H1 (cell line): ENCODE results near the gene SCGB3A1. TPM values are rescaled to one million over a fixed set of nuclear protein-coding genes. Genes with fewer than 3 reads are reported as not detected.

ENCODE experiments used
- JUN ChIP-seq: IDR thresholded peaks from 2 replicates; pipeline ENCODE4 v1.6.1; 2011; ENCODE audit warnings: low read depth, mild to moderate bottlenecking, improper control_type of control experiment, low read length
- polyA plus RNA-seq, 7 experiments: library from polyadenylated mRNA; depleted of rRNA in 3 of 7; stranded (reverse) in 5 of 7; unstranded in 2 of 7; fragments of >200 nt in 5 of 7; fragments of 200-250 nt in 2 of 7; gene quantifications; 1 replicate in 5 of 7; 2 replicates in 1 of 7; 4 replicates in 1 of 7; pipeline versions ENCODE4 v1.2.1 to v1.2.3, GENCODE V29; 2011 to 2013; ENCODE audit warnings: missing spikeins in 2 of 7, mixed read lengths in 2 of 7
- total RNA-seq: library from RNA; stranded (reverse); fragmentation: NEBNext Ultra II Directional; extraction: Animal tissue kit (Norgen Biotek cat#: 25700); gene quantifications from 2 replicates; pipeline ENCODE4 v1.2.1, GENCODE V29; 2021
- TF ChIP-seq, protein P1 (sequence below): fragments of 300-600 bp; sonication (generic); IDR thresholded peaks from 2 replicates; pipeline ENCODE4 v1.7.1; 2012; ENCODE audit warnings: low read length, moderate library complexity, mild to moderate bottlenecking, inconsistent platforms; ENCODE audit not compliant: insufficient replicate concordance

SCGB3A1 gene
- total and polyA plus RNA-seq, 2 of the 8 experiments (the other 6 are each of a cell fraction or from before 2014, with no cell fraction given) = 0.20 TPM; not detected in 1

DNA sequence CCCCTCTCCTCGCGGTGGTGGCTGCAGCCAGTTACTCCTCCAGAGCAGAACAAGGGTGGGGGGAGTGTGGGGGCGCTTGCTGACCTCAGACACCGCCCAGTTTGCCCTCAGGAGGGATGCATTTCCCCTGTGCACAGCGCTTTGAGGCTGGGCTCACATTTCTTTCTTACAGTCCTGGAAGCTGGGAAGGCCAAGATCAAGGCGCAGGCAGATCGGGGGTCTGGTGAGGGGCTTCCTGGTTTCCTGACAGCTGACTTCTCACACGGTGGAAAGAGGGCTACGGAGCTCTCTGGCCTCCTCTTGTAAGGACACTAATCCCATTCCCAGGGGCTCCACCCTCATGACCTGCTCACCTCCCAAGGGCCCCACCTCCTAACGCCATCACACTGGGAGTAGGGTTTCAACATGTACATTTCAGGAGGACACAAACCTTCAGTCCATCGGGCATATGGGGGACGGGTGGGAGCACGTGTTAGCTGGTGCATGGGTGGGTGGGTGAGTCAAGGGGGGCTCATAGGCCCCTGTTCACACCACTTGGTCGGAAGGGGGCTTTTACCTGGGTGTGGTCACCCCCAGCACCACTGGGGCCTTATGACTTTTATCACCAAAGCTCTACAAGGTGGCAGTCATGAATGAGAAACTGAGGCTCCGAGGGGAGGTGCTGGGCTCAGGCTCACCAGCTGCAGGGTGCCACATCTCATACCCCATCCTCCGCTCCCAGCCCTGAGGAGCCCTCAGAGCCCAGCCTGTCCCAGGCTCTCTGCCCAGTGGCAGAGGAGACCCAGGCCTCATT, 7.7 kb upstream of the SCGB3A1 start (continued):
- TF ChIP-seq, protein P1, sequence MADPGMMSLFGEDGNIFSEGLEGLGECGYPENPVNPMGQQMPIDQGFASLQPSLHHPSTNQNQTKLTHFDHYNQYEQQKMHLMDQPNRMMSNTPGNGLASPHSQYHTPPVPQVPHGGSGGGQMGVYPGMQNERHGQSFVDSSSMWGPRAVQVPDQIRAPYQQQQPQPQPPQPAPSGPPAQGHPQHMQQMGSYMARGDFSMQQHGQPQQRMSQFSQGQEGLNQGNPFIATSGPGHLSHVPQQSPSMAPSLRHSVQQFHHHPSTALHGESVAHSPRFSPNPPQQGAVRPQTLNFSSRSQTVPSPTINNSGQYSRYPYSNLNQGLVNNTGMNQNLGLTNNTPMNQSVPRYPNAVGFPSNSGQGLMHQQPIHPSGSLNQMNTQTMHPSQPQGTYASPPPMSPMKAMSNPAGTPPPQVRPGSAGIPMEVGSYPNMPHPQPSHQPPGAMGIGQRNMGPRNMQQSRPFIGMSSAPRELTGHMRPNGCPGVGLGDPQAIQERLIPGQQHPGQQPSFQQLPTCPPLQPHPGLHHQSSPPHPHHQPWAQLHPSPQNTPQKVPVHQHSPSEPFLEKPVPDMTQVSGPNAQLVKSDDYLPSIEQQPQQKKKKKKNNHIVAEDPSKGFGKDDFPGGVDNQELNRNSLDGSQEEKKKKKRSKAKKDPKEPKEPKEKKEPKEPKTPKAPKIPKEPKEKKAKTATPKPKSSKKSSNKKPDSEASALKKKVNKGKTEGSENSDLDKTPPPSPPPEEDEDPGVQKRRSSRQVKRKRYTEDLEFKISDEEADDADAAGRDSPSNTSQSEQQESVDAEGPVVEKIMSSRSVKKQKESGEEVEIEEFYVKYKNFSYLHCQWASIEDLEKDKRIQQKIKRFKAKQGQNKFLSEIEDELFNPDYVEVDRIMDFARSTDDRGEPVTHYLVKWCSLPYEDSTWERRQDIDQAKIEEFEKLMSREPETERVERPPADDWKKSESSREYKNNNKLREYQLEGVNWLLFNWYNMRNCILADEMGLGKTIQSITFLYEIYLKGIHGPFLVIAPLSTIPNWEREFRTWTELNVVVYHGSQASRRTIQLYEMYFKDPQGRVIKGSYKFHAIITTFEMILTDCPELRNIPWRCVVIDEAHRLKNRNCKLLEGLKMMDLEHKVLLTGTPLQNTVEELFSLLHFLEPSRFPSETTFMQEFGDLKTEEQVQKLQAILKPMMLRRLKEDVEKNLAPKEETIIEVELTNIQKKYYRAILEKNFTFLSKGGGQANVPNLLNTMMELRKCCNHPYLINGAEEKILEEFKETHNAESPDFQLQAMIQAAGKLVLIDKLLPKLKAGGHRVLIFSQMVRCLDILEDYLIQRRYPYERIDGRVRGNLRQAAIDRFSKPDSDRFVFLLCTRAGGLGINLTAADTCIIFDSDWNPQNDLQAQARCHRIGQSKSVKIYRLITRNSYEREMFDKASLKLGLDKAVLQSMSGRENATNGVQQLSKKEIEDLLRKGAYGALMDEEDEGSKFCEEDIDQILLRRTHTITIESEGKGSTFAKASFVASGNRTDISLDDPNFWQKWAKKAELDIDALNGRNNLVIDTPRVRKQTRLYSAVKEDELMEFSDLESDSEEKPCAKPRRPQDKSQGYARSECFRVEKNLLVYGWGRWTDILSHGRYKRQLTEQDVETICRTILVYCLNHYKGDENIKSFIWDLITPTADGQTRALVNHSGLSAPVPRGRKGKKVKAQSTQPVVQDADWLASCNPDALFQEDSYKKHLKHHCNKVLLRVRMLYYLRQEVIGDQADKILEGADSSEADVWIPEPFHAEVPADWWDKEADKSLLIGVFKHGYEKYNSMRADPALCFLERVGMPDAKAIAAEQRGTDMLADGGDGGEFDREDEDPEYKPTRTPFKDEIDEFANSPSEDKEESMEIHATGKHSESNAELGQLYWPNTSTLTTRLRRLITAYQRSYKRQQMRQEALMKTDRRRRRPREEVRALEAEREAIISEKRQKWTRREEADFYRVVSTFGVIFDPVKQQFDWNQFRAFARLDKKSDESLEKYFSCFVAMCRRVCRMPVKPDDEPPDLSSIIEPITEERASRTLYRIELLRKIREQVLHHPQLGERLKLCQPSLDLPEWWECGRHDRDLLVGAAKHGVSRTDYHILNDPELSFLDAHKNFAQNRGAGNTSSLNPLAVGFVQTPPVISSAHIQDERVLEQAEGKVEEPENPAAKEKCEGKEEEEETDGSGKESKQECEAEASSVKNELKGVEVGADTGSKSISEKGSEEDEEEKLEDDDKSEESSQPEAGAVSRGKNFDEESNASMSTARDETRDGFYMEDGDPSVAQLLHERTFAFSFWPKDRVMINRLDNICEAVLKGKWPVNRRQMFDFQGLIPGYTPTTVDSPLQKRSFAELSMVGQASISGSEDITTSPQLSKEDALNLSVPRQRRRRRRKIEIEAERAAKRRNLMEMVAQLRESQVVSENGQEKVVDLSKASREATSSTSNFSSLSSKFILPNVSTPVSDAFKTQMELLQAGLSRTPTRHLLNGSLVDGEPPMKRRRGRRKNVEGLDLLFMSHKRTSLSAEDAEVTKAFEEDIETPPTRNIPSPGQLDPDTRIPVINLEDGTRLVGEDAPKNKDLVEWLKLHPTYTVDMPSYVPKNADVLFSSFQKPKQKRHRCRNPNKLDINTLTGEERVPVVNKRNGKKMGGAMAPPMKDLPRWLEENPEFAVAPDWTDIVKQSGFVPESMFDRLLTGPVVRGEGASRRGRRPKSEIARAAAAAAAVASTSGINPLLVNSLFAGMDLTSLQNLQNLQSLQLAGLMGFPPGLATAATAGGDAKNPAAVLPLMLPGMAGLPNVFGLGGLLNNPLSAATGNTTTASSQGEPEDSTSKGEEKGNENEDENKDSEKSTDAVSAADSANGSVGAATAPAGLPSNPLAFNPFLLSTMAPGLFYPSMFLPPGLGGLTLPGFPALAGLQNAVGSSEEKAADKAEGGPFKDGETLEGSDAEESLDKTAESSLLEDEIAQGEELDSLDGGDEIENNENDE = no peak
- TF ChIP-seq JUN = no peak
